Lung (tissue), 12 donors: ENCODE measurements around the gene SLC35D1. TPM values are rescaled to one million over a fixed set of nuclear protein-coding genes. Genes with fewer than 3 reads are reported as not detected.
"Not testable (repeated sequence)": the region's sequence is repeated elsewhere in the genome, so short reads cannot be mapped to it uniquely, and the experiment has no call there.

ENCODE experiments used
- ATAC-seq: fragments of 200-7000 bp; cut with Tn5 transposase; one replicate; pipeline ENCODE4 v1.9.1; 2020; ENCODE audit warnings: moderate number of reproducible peaks; ENCODE audit not compliant: insufficient read depth, low FRiP score
- DNase-seq, 3 donors: peaks; one replicate each; pipeline ENCODE4 v3.0.0-alpha.2; 2013 to 2017
- H3K27ac ChIP-seq, 2 donors: one replicate each; pipeline ENCODE4 v1.5.1; 2013; ENCODE audit warnings: mild to moderate bottlenecking in 2 of 2, moderate library complexity in 2 of 2, control low read depth in 1 of 2, inconsistent platforms in 1 of 2, low read depth in 1 of 2, low read length in 1 of 2
- H3K27me3 ChIP-seq, 3 donors: one replicate each; pipeline ENCODE4 v1.5.1; 2013; ENCODE audit warnings: low read length in 2 of 3; ENCODE audit not compliant: control insufficient read depth in 3 of 3, insufficient read depth in 3 of 3
- H3K36me3 ChIP-seq, 4 donors: one replicate each; pipeline ENCODE4 v1.5.1; 2013; ENCODE audit warnings: low read length in 4 of 4, mild to moderate bottlenecking in 1 of 4, moderate library complexity in 1 of 4; ENCODE audit not compliant: control insufficient read depth in 4 of 4, insufficient read depth in 4 of 4
- H3K4me1 ChIP-seq, 5 donors: one replicate each; pipeline ENCODE4 v1.5.1; 2013; ENCODE audit warnings: low read length in 5 of 5, mild to moderate bottlenecking in 2 of 5, moderate library complexity in 1 of 5; ENCODE audit not compliant: control insufficient read depth in 5 of 5, insufficient read depth in 5 of 5
- H3K4me3 ChIP-seq: one replicate; pipeline ENCODE4 v1.5.1; 2013; ENCODE audit warnings: mild to moderate bottlenecking, control low read depth, moderate library complexity
- H3K9ac ChIP-seq, 2 donors: one replicate each; pipeline ENCODE4 v1.5.1; 2013; ENCODE audit warnings: low read length in 2 of 2, control low read depth in 1 of 2; ENCODE audit not compliant: insufficient read depth in 1 of 2
- H3K9me3 ChIP-seq, 4 donors: one replicate each; pipeline ENCODE4 v1.5.1; 2013; ENCODE audit warnings: low read length in 3 of 4, mild to moderate bottlenecking in 1 of 4, moderate library complexity in 1 of 4; ENCODE audit not compliant: control insufficient read depth in 4 of 4, insufficient read depth in 3 of 4
- CTCF ChIP-seq: IDR thresholded peaks from 2 replicates; pipeline ENCODE4 v1.5.1; 2012; ENCODE audit warnings: mild to moderate bottlenecking; ENCODE audit errors: control extremely low read depth, extremely low read depth
- WGBS, 2 donors: extraction: QIAGEN DNeasy Blood & Tissue Kit; methylation state at CpG; one replicate each; pipeline ENCODE4 v1.1.7; 2013; 5-methylcytosine and 5-hydroxymethylcytosine counted together
- polyA plus RNA-seq, 2 donors: library from polyadenylated mRNA; stranded (reverse); fragments of 200-250 nt; gene quantifications; one replicate each; pipeline ENCODE4 v1.2.1, GENCODE V29; 2013
- total RNA-seq, 2 donors: library from RNA; depleted of rRNA in 1 of 2; stranded (reverse); fragments of >200 nt in 1 of 2; gene quantifications; one replicate each; pipeline ENCODE4 v1.2.1, GENCODE V29; 2014 to 2021
- donor health status: control.
- donor health status: control.
- donor health status: Bipolar disorder and iron deficiency.
- donor health status: healthy.
- donor health status: DM: yes; HTN: yes; CAD: no.

Gene SLC35D1
- total and polyA plus RNA-seq, 4 donors, result 1.5 to 13.2 (median 5.7) TPM

GRCh38 chr1:67072749-67073148, 18.8 kb upstream of the SLC35D1 start:
- Histone ChIP-seq H3K27me3 (peaks cover 0 to 16% (median 0%) of the 10 kb centered on the region in 3 donors), H3K4me1 (no peaks in the 10 kb centered on the region), H3K9ac (no peak overlapping the region), H3K27ac (no peak overlapping the region), H3K9me3 (peaks cover 0 to 7% (median 3%) of the 10 kb centered on the region in 4 donors), H3K4me3 (no peak overlapping the region), H3K36me3 (no peaks in the 10 kb centered on the region)
- WGBS, 2 donors, result 85 to 95% methylated on average over 1 of the region's 1 CpG
- ATAC-seq (no peak), DNase-seq (no peak)
- no peak for TF ChIP-seq CTCF

DNA sequence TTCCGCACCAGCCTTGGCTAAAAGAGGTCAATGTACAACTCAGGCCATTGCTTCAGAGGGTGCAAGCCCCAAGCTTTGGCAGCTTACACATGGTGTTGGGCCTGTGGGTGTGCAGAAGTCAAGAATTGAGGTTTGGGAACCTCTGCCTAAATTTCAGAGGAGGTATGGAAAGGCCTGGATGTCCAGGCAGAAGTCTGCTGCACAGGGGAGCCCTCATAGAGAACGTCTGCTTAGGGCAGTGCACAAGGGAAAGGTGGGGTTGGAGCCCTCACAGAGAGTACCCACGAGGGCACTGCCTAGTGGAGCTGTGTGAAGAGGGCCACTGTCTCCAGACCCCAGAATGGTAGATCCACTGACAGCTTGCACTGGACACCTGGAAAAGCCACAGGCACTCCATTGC, 13.7 kb upstream of the SLC35D1 start:
- not testable (repeated sequence) for H3K4me1 ChIP-seq, H3K27ac ChIP-seq, H3K9me3 ChIP-seq, ATAC-seq, H3K4me3 ChIP-seq, H3K36me3 ChIP-seq, DNase-seq, H3K9ac ChIP-seq
- 60 to 61% methylated on average over 3 of the region's 3 CpGs for WGBS, 2 donors
- H3K27me3 ChIP-seq, result peaks cover 0 to 42% (median 0%) of the 10 kb centered on the region in 3 donors

DNA sequence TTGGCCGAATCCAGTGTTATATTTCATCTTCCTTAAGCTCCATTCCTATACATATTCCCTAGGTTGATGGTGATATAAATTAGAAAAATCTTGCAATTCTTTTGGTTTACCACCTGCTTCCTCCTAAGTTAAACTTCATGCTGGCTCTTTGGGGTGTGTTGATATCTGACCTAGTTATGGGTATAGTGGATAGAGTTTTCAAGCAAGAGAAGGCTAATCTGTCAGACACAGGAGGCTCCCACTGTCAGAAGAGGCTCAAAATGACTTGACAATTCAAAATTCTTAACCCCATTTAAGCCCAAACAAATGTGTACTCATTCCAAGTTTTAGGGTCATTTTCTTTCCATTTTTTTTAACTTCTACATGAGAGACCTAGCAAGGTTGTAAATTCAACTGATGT, 8.5 kb upstream of the SLC35D1 start:
- WGBS, 2 donors, result 91 to 97% methylated on average over 1 of the region's 1 CpG
- Histone ChIP-seq H3K9ac (no peak overlapping the region), H3K27me3 (peaks cover 0 to 68% (median 0%) of the 10 kb centered on the region in 3 donors), H3K9me3 (peaks cover 0 to 1% (median under 1%) of the 10 kb centered on the region in 4 donors), H3K4me1 (no peaks in the 10 kb centered on the region), H3K36me3 (no peaks in the 10 kb centered on the region), H3K27ac (no peak overlapping the region), H3K4me3 (no peak overlapping the region)
- TF ChIP-seq CTCF, result no peak
- no peak for DNase-seq
- ATAC-seq, result no peak

DNA sequence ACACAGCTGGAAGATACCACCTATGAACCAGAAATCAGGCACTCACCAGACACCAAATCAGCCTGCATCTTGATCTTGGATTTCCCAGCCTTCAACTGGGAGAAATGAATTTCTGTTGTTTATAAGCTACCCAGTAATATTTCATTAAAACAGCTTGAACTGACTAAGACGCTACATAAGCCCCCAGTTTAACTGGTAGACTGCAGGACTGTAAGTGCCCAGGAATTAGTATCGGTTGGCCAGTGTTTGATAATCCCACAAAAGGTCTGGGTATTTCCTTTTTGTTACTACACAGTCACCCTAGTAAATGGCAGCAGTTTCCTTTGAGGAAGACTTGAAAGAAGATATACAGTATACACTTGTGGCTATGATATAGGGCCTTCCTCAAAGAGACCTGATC, 7.3 kb upstream of the SLC35D1 start:
- Histone ChIP-seq H3K4me3 (no peak overlapping the region), H3K4me1 (no peaks in the 10 kb centered on the region), H3K27me3 (peaks cover 0 to 68% (median under 1%) of the 10 kb centered on the region in 3 donors), H3K9me3 (no peaks in the 10 kb centered on the region), H3K36me3 (no peaks in the 10 kb centered on the region), H3K27ac (no peak overlapping the region), H3K9ac (no peak overlapping the region)
- no peak for TF ChIP-seq CTCF
- 79 to 90% methylated on average over 2 of the region's 2 CpGs for WGBS, 2 donors
- no peak for DNase-seq
- no peak for ATAC-seq
